AG04450 (cell line): Measurements from ENCODE around the gene ABCG2. TPM values are rescaled to one million over a fixed set of nuclear protein-coding genes. Genes with fewer than 3 reads are reported as not detected.

Experiments used
- CTCF ChIA-PET: fragments of 300-600, 350-600 bp; formaldehyde crosslinking; extraction: SDS; loops from one replicate; lab custom pipeline; 2022; ENCODE audit warnings: antibody characterized with exemption, inconsistent platforms; lab: Charles Lee
- POLR2A ChIA-PET: fragments of 350-600 bp; formaldehyde crosslinking; extraction: SDS; loops from one replicate; lab custom pipeline; 2021; ENCODE audit warnings: antibody characterized with exemption, inconsistent platforms; lab: Yijun Ruan, JAX
- DNase-seq: peaks from one replicate; pipeline ENCODE4 v3.0.0-alpha.2; 2011; ENCODE audit warnings: low read depth, low spot score
- H3K27ac ChIP-seq: one replicate; pipeline ENCODE4 v1.5.1; 2012; ENCODE audit warnings: low read depth, low read length, control low read depth
- H3K27me3 ChIP-seq: one replicate; pipeline ENCODE4 v1.6.0; 2012; ENCODE audit warnings: low read length; ENCODE audit not compliant: control insufficient read depth, insufficient read depth
- H3K4me3 ChIP-seq: 2 replicates; pipeline ENCODE4 v1.5.1; 2011; ENCODE audit warnings: mild to moderate bottlenecking, low read depth, low read length, control low read depth
- H3K9me3 ChIP-seq: 2 replicates; pipeline ENCODE4 v1.5.1; 2012; ENCODE audit warnings: low read length; ENCODE audit not compliant: control insufficient read depth, insufficient read depth
- polyA plus RNA-seq: library from polyadenylated mRNA; depleted of rRNA; stranded (reverse); fragments of >200 nt; gene quantifications from 2 replicates; pipeline ENCODE4 v1.2.3, GENCODE V29; 2011
- TF ChIP-seq, protein P1 (sequence below): IDR thresholded peaks from 2 replicates; pipeline ENCODE4 v1.5.1; 2011; ENCODE audit warnings: low read depth, low read length, control low read depth, inconsistent platforms

Gene ABCG2
- polyA plus RNA-seq, 1 experiment: 1.2 TPM

DNA sequence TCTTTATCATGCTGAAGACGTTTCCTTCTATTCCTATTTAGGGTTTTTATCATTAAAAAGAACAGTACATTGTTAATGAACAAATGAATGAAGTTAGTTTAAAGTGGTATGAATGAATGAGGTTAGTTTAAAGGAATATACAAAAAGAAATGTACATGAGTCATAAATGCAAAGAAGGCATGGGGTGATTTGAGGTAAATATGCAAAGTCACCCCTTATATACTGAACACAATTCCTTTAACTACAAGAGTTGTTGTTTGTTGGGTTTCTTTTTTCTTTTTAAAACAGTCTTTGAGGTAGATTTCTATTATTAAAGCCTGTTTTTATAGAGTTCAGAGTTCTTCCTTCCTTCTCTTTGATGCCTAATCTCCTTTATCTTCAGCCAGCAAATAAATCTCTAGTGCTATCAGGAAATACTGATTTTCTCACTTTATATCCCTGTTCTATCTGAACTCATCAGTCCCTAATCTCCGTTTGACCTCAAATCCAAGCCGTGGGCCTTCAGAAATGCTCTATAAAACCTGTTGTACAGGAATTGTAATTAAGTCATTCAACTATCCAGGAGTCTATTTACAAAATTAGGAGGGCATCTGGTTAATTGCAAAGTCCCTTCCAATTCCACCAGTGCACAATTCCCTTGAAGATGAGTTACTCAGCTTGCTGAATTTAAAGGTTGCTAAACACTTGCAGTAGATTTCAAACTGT, 31.6 kb upstream of the ABCG2 start:
- Histone ChIP-seq H3K9me3 (no peaks in the 10 kb centered on the region), H3K4me3 (no peak overlapping the region), H3K27ac (no peak overlapping the region), H3K27me3 (no peaks in the 10 kb centered on the region)
- ChIA-PET CTCF (no interaction called here), POLR2A (no interaction called here)
- DNase-seq: no peak
- TF ChIP-seq, protein P1, sequence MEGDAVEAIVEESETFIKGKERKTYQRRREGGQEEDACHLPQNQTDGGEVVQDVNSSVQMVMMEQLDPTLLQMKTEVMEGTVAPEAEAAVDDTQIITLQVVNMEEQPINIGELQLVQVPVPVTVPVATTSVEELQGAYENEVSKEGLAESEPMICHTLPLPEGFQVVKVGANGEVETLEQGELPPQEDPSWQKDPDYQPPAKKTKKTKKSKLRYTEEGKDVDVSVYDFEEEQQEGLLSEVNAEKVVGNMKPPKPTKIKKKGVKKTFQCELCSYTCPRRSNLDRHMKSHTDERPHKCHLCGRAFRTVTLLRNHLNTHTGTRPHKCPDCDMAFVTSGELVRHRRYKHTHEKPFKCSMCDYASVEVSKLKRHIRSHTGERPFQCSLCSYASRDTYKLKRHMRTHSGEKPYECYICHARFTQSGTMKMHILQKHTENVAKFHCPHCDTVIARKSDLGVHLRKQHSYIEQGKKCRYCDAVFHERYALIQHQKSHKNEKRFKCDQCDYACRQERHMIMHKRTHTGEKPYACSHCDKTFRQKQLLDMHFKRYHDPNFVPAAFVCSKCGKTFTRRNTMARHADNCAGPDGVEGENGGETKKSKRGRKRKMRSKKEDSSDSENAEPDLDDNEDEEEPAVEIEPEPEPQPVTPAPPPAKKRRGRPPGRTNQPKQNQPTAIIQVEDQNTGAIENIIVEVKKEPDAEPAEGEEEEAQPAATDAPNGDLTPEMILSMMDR: no peak

DNA sequence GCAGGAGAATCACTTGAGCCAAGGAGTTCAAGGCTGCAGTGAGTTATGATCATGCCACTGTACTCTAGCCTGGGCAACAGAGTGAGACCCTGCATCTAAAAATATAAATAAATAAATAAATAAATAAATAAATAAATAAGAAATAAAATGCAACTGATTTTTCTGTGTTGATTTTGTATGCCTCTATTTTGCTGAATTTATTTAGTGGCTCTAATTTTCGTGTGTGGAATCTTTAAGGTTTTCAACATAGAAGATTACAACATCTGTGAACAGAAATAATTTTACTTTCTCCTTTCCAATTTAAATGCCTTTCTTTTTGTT, 30.9 kb upstream of the ABCG2 start:
- H3K27me3 ChIP-seq: no peaks in the 10 kb centered on the region
- ChIA-PET POLR2A (no interaction called here), CTCF (interaction anchor here (0.6 kb wide), 1 partner anchor 169 kb away, joined by 3 read pairs; no protein-coding TSS in a partner anchor)
- H3K9me3 ChIP-seq: no peaks in the 10 kb centered on the region
- TF ChIP-seq, protein P1: no peak
- H3K27ac ChIP-seq: no peak overlapping the region
- no peak overlapping the region for H3K4me3 ChIP-seq
- DNase-seq: no peak

DNA sequence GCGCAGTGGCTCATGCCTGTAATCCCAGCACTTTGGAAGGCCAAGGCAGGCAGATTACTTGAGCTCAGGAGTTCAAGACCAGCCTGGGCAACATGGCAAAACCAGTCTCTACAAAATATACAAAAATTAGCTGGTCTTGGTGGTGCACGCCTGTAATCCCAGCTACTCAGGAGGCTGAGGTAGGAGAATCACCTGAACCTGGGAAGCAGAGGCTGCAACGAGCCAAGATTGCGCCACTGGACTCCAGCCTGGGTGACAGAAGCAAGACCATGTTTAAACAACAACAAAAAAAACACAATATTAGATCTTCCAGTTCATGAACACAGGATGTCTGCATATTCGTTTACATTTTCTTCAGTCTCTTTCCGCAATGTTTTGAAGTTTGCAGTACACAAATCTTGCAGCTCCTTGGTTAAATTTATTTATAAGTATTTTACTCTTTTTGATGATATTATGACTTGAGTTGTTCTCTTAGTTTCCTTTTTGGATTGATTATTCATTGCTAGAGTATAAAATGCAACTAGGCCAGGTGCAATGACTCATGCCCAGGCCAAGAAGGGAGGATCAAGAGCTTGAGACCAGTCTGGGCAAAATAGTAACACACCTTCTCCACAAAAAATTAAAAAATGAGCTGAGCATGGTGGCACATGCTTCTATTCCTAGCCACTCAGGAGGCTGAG, 30.4 kb upstream of the ABCG2 start:
- Histone ChIP-seq H3K27me3 (no peaks in the 10 kb centered on the region), H3K9me3 (no peaks in the 10 kb centered on the region), H3K4me3 (no peak overlapping the region), H3K27ac (no peak overlapping the region)
- DNase-seq: no peak
- ChIA-PET CTCF (interaction anchor here (0.6 to 1.0 kb wide), 2 partner anchors 23 to 168 kb away, joined by 3 to 4 read pairs; no protein-coding TSS in a partner anchor), POLR2A (no interaction called here)
- TF ChIP-seq, protein P1: no peak

DNA sequence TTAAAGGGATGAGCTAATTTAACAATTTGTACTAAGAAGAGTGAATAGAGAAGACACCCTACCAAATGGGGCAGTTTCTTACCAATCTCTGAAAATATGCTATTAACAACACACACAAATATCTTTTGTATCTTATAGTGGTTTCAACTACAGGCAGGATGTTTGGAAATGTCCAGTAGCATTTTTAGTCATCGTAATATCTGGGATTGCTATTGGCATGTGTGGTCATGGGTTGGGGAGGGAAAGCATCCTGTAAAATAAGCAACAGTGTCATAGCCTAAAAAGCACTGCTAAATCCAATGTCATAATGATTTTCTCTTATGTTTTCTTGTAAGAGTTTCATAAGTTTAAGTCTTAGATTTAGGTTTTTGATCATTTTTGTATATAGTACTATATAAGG, 29.3 kb upstream of the ABCG2 start:
- CTCF ChIA-PET: no interaction called here
- no peaks in the 10 kb centered on the region for H3K27me3 ChIP-seq
- no peaks in the 10 kb centered on the region for H3K9me3 ChIP-seq
- TF ChIP-seq, protein P1: no peak
- no peak overlapping the region for H3K27ac ChIP-seq
- no peak overlapping the region for H3K4me3 ChIP-seq
- DNase-seq: no peak
- POLR2A ChIA-PET: no interaction called here

DNA sequence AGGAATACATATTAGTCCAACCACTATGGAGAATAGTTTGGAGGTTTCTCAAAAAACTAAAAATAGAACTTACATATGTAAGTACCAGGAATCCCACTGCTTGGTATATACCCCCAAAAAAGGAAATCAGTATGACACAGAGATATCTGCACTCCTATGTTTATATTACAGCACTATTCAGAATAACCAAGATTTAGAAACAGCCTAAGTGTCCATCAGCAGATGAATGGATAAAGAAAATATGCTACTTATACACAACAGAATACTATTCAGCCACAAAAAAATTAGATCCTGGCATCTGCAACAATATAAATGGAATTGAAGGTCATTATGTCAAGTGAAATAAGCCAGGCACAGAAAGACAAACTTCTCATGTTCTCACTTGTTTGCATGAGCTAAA, 27.5 kb upstream of the ABCG2 start:
- DNase-seq: peak; percentile 61

More for the DNA sequence above, 27.5 kb upstream of the ABCG2 start:
- POLR2A ChIA-PET: no interaction called here
- Histone ChIP-seq H3K9me3 (no peaks in the 10 kb centered on the region), H3K27me3 (no peaks in the 10 kb centered on the region), H3K27ac (peak overlapping the region; percentile 52), H3K4me3 (no peak overlapping the region)
- TF ChIP-seq, protein P1: no peak
- CTCF ChIA-PET: no interaction called here
